Measurements from ENCODE around the gene PTGES3.

Gene PTGES3

GRCh38 chr12:56626701-56627100, 61.4 kb downstream of the PTGES3 start:
- DNase-seq, result no peak

- DNase-seq, result no peak
Measured at GRCh38 chr12:56622535-56622934, 65.5 kb downstream of the PTGES3 start.

- no peak for DNase-seq
Measured at GRCh38 chr12:56616925-56617324, 71.2 kb downstream of the PTGES3 start.

- no peak for DNase-seq
Measured at GRCh38 chr12:56616244-56616643, 71.8 kb downstream of the PTGES3 start.

GRCh38 chr12:56614627-56615026, 73.5 kb downstream of the PTGES3 start:
- no peak for DNase-seq

Measured in central memory CD4-positive, alpha-beta T cell (primary cell).